Measurements from ENCODE around the gene TTC31.

- no peak for TF ChIP-seq CTCF (IDR thresholded peaks at IDR 0.05; ENCODE audit: low read depth, low read length)
- no peak for TF ChIP-seq EZH2phosphoT487 (IDR thresholded peaks at IDR 0.05; ENCODE audit: low read depth)
Measured at GRCh38 chr2:74481431-74481830, 1.4 kb upstream of the TTC31 start.

Data from OCI-LY3 (cell line).